Activated CD4-positive, alpha-beta T cell treated with anti-CD3 and anti-CD28 coated beads, Interleukin-2, Interleukin-6, amounts not matched to agents 100 ng/mL and 50 ng/mL, durations not matched to agents 16 hours and 8 hours (primary cell): ENCODE measurements around the gene CBX4.

Experiments
- DNase-seq: peaks from one replicate; pipeline ENCODE4 v3.0.0-alpha.2; 2020

The CBX4 gene

DNA sequence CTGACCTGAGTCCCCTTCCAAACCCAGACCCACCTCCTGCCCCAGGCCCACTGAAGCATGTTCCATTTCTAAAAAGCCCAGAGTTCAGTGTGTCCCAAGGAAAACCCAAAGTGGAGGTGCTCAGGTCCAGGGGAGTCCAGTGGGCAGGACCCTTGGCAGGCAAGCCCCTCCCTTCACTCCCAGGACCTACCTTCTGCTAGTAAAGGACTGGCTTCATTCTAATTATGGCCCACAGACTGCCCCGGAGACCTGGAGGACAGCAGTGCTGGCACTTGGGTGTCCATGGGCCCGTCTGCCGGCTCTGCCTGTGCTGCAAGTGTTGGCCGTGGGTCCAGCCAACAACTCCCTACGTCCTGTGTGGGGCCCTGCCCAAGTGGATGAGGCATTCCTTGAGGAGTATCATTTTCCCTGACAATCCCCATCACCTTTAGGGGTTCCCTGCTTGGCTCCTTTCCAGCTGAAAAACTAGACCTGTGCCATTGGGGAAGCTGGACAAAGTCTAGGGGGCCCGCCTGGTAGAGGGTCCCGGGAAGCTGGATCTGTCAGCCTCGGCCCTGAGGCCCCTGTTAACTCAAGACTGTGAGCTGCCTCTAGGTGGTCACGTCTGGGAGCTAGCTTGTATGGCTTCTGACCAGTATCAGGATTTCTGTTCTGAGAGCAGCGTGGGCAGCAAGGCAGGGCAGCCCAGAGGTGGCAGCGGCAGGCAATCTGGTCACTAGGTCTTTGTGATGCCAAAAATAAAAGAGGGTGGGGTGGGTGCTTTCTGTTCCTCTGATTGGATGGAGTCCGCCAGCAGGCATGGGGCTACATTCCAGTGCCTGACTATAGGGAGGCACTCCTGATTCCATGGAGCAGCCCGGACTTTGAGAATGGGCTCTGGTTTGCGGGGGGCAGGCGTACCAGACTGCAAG, 53.1 kb downstream of the CBX4 start:
- no peak for DNase-seq

- DNase-seq: no peak
These were observed 54.0 kb downstream of the CBX4 start for GRCh38 chr17:79785017-79785899.

DNA sequence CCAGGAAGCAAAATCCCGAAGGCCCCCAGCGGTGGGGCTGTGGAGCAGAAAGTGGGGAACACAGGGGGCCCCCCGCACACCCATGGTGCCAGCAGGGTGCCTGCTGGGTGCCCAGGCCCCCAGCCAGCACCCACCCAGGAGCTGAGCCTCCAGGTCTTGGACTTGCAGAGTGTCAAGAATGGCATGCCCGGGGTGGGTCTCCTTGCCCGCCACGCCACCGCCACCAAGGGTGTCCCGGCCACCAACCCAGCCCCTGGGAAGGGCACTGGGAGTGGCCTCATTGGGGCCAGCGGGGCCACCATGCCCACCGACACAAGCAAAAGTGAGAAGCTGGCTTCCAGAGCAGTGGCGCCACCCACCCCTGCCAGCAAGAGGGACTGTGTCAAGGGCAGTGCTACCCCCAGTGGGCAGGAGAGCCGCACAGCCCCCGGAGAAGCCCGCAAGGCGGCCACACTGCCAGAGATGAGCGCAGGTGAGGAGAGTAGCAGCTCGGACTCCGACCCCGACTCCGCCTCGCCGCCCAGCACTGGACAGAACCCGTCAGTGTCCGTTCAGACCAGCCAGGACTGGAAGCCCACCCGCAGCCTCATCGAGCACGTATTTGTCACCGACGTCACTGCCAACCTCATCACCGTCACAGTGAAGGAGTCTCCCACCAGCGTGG, 54.8 kb downstream of the CBX4 start:
- no peak for DNase-seq

- DNase-seq: no peak
These were observed 55.3 kb downstream of the CBX4 start for GRCh38 chr17:79783891-79784290.
